Right lobe of liver (tissue), 4 donors: ENCODE data around the gene DIP2C.

Experiments used
- CTCF ChIP-seq, 4 donors: fragments of 200-600 bp in 3 of 4; fragments of 450-650 bp in 1 of 4; IDR thresholded peaks; one replicate each; pipeline versions ENCODE4 v1.5.1 to v1.8.0; 2016 to 2022; ENCODE audit warnings: antibody characterized with exemption in 4 of 4, mild to moderate bottlenecking in 2 of 4
- POLR2A ChIP-seq: fragments of 450-650 bp; IDR thresholded peaks from one replicate; pipeline ENCODE4 v1.6.1; 2017; ENCODE audit warnings: antibody characterized with exemption, mild to moderate bottlenecking
- donor health status: DM: no; HTN: no; CAD: no.
- donor health status: DM: no; HTN: no; CAD: no.
- donor health status: DM: no; HTN: yes; CAD: no.

DNA sequence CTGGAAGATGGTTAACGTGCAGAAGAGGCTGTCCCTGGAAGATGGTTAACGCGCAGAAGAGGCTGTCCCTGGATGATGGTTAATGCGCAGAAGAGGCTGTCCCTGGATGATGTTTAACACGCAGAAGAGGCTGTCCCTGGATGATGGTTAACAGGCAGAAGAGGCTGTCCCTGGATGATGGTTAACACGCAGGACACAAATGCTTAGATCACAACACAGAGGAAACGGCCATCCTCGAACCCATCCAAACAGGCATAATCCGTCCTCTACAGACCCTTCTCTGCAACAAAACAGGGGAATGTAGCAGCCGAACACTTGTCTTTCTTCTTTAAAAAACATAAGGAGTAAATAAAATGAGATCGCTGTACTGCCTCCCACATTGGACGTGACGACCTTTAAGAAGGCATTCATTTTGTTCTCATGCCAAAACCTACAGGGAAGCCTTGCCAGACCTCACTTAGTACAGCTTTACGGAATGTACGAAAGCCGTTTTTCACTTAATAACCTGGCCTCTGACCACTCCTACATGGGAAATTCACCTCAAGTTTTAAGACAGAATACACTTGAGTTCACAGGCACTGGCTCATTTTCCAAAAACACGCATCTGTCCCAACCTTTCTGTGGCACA lies 309.0 kb downstream of the DIP2C start:
- TF ChIP-seq CTCF (IDR thresholded peaks at IDR 0.05) (no peak), POLR2A (no peak)
